ENCODE results near the gene SAYSD1. TPM values are rescaled to one million over a fixed set of nuclear protein-coding genes. Genes with fewer than 3 reads are reported as not detected.

Gene SAYSD1
- total and polyA plus RNA-seq, 2 of the 8 experiments (the other 6 are each of a cell fraction or from before 2014, with no cell fraction given), result 6.7 to 7.9 TPM

DNA sequence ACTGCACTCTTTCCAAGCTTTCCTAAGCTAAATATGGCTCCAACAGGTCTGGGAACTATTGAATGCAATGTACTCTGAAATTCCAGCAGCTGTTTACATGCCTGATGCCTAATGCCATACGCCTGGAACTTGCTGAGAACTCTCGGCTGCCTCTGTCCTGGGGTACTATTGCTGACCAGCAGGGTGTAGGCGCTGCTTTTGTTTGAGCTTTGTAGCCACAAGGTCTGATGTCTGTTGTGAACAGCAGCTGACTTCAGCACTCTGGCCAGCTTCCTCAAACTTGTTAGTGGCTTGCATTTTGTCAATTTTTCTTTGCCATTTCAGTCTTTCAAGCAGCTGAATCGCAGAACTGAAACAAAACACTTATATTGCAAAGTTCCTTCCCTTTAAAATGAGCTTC is 26.7 kb downstream of the SAYSD1 start (continued):
- TF ChIP-seq, protein P1, sequence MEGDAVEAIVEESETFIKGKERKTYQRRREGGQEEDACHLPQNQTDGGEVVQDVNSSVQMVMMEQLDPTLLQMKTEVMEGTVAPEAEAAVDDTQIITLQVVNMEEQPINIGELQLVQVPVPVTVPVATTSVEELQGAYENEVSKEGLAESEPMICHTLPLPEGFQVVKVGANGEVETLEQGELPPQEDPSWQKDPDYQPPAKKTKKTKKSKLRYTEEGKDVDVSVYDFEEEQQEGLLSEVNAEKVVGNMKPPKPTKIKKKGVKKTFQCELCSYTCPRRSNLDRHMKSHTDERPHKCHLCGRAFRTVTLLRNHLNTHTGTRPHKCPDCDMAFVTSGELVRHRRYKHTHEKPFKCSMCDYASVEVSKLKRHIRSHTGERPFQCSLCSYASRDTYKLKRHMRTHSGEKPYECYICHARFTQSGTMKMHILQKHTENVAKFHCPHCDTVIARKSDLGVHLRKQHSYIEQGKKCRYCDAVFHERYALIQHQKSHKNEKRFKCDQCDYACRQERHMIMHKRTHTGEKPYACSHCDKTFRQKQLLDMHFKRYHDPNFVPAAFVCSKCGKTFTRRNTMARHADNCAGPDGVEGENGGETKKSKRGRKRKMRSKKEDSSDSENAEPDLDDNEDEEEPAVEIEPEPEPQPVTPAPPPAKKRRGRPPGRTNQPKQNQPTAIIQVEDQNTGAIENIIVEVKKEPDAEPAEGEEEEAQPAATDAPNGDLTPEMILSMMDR (IDR thresholded peaks at IDR 0.05; ENCODE audit: control extremely low read depth in 1 of 3, insufficient read depth in 1 of 3, low read depth in 1 of 3, low read length in 3 of 3), result peak; percentile 56 to 73 (median 67)
- 0 out of 2 replicates have a peak, but pooled peaks have one; percentile 18 for TF ChIP-seq CREB1 (IDR thresholded peaks at IDR 0.05)
- peak; percentile 31; the same call in 1 of the 2 replicates for TF ChIP-seq GABPA (IDR thresholded peaks at IDR 0.05; ENCODE audit: borderline replicate concordance, insufficient read depth, low read length)
- no peak for TF ChIP-seq SIRT6 (IDR thresholded peaks at IDR 0.05; ENCODE audit: low read length)

All from H1 (cell line).